Natural killer cell treated with Interleukin-12 subunit alpha and Interleukin-12 subunit beta and Interleukin-15 and Interleukin-18, amount 100 ng/mL, for 72 hours (primary cell): ENCODE results near the gene SMARCE1. TPM values are rescaled to one million over a fixed set of nuclear protein-coding genes. Genes with fewer than 3 reads are reported as not detected.

Source experiments
- ATAC-seq, 2 donors: fragments of 150-1000 bp; cut with Tn5 transposase in 1 of 2; sonication (Bioruptor Pico), chemical (Tn5 transposase) in 1 of 2; 2 replicates each; pipeline ENCODE4 v1.10.0; 2021
- DNase-seq: peaks from one replicate; pipeline ENCODE4 v3.0.0; 2022; ENCODE audit warnings: low spot score
- H3K27ac Mint-ChIP-seq, 2 donors: 1 replicate in 1 of 2; 2 replicates in 1 of 2; pipeline ENCODE4 v1.8.0; 2022; ENCODE audit warnings: mixed read lengths in 2 of 2, mild to moderate bottlenecking in 1 of 2, moderate library complexity in 1 of 2
- H3K27me3 Mint-ChIP-seq, 2 donors: 1 replicate in 1 of 2; 2 replicates in 1 of 2; pipeline ENCODE4 v1.8.0; 2022; ENCODE audit warnings: mixed read lengths in 2 of 2
- H3K36me3 Mint-ChIP-seq: one replicate; pipeline ENCODE4 v1.8.0; 2022; ENCODE audit warnings: mixed read lengths
- H3K4me1 Mint-ChIP-seq, 2 donors: 1 replicate in 1 of 2; 2 replicates in 1 of 2; pipeline ENCODE4 v1.8.0; 2022; ENCODE audit warnings: low read depth in 2 of 2, mixed read lengths in 2 of 2, mild to moderate bottlenecking in 1 of 2
- H3K4me3 Mint-ChIP-seq: one replicate; pipeline ENCODE4 v1.8.0; 2022; ENCODE audit warnings: mixed read lengths
- H3K9me3 Mint-ChIP-seq: 2 replicates; pipeline ENCODE4 v1.8.0; 2022; ENCODE audit warnings: mixed read lengths
- total RNA-seq, 2 donors: library from RNA; stranded (reverse); gene quantifications; one replicate each; pipeline ENCODE4 v1.2.3, GENCODE V29; 2022

Gene SMARCE1
- 10 to 100 TPM; 76.2 to 94.6 TPM for total RNA-seq

- H3K4me3 Mint-ChIP-seq, result peak within 1 kb of the TSS; percentile 93
- H3K27ac Mint-ChIP-seq, result peak within 1 kb of the TSS; percentile 100
- DNase-seq (peak; percentile 83), ATAC-seq (peak; percentile 92 to 93)
- no peaks in the 10 kb centered on the region for H3K27me3 Mint-ChIP-seq
- peaks cover 18% of the 10 kb centered on the region for H3K36me3 Mint-ChIP-seq
- no peaks in the 10 kb centered on the region for H3K9me3 Mint-ChIP-seq
- H3K4me1 Mint-ChIP-seq, result peaks cover 17 to 36% of the 10 kb centered on the region in 2 donors
These were observed at the start of gene SMARCE1 for GRCh38 chr17:40647624-40648383. Gene SMARCE1, minus strand, starts transcription at chr17:40647818. Its CDS starts 2,016 bp downstream, at chr17:40645802.

GRCh38 chr17:40697297-40697696 is 49.7 kb upstream of the SMARCE1 start:
- no peak for DNase-seq
- ATAC-seq, result no peak
- H3K27me3 Mint-ChIP-seq, result peaks cover 39 to 41% of the 10 kb centered on the region in 2 donors
- H3K27ac Mint-ChIP-seq, result no peak overlapping the region
- H3K9me3 Mint-ChIP-seq, result no peaks in the 10 kb centered on the region
- H3K36me3 Mint-ChIP-seq, result no peaks in the 10 kb centered on the region
- no peak overlapping the region for H3K4me3 Mint-ChIP-seq
- no peaks in the 10 kb centered on the region for H3K4me1 Mint-ChIP-seq

- no peaks in the 10 kb centered on the region for H3K36me3 Mint-ChIP-seq
- no peaks in the 10 kb centered on the region for H3K9me3 Mint-ChIP-seq
- H3K27ac Mint-ChIP-seq, result no peak overlapping the region
- DNase-seq (no peak), ATAC-seq (no peak)
- H3K27me3 Mint-ChIP-seq, result peaks cover 41 to 48% of the 10 kb centered on the region in 2 donors
- no peak overlapping the region for H3K4me3 Mint-ChIP-seq
- H3K4me1 Mint-ChIP-seq, result no peaks in the 10 kb centered on the region
These were observed 49.0 kb upstream of the SMARCE1 start for GRCh38 chr17:40696651-40697072.

- no peaks in the 10 kb centered on the region for H3K36me3 Mint-ChIP-seq
- no peak for ATAC-seq
- H3K4me3 Mint-ChIP-seq, result no peak overlapping the region
- H3K4me1 Mint-ChIP-seq, result no peaks in the 10 kb centered on the region
- H3K9me3 Mint-ChIP-seq, result no peaks in the 10 kb centered on the region
- H3K27me3 Mint-ChIP-seq, result peaks cover 40 to 54% of the 10 kb centered on the region in 2 donors
- no peak overlapping the region for H3K27ac Mint-ChIP-seq
- DNase-seq, result no peak
These were observed 48.4 kb upstream of the SMARCE1 start for GRCh38 chr17:40695874-40696472.

- Mint-ChIP-seq H3K36me3 (no peaks in the 10 kb centered on the region), H3K27ac (no peak overlapping the region), H3K27me3 (peaks cover 41 to 68% of the 10 kb centered on the region in 2 donors), H3K9me3 (no peaks in the 10 kb centered on the region), H3K4me1 (no peaks in the 10 kb centered on the region), H3K4me3 (no peak overlapping the region)
- ATAC-seq (no peak), DNase-seq (no peak)
These were observed 47.0 kb upstream of the SMARCE1 start for GRCh38 chr17:40694584-40694983.

GRCh38 chr17:40687106-40687505 is 39.5 kb upstream of the SMARCE1 start:
- Mint-ChIP-seq H3K27ac (no peak overlapping the region), H3K27me3 (peaks cover 23 to 25% of the 10 kb centered on the region in 2 donors), H3K4me3 (no peak overlapping the region), H3K36me3 (no peaks in the 10 kb centered on the region), H3K4me1 (no peaks in the 10 kb centered on the region), H3K9me3 (no peaks in the 10 kb centered on the region)
- ATAC-seq (no peak), DNase-seq (no peak)

- Mint-ChIP-seq H3K9me3 (no peaks in the 10 kb centered on the region), H3K27ac (no peak overlapping the region), H3K36me3 (no peaks in the 10 kb centered on the region), H3K27me3 (peaks cover 22 to 24% of the 10 kb centered on the region in 2 donors), H3K4me1 (no peaks in the 10 kb centered on the region), H3K4me3 (no peak overlapping the region)
- no peak for DNase-seq
- ATAC-seq, result no peak
These were observed 38.6 kb upstream of the SMARCE1 start for GRCh38 chr17:40686192-40686591.

GRCh38 chr17:40680998-40681397 is 33.4 kb upstream of the SMARCE1 start:
- Mint-ChIP-seq H3K36me3 (no peaks in the 10 kb centered on the region), H3K9me3 (no peaks in the 10 kb centered on the region), H3K27me3 (peaks cover 38 to 49% of the 10 kb centered on the region in 2 donors), H3K4me3 (no peak overlapping the region), H3K4me1 (peaks cover 0 to under 1% of the 10 kb centered on the region in 2 donors), H3K27ac (no peak overlapping the region)
- ATAC-seq, result no peak
- no peak for DNase-seq

- Mint-ChIP-seq H3K4me1 (peaks cover 0 to 3% of the 10 kb centered on the region in 2 donors), H3K4me3 (no peak overlapping the region), H3K27me3 (peaks cover 40 to 62% of the 10 kb centered on the region in 2 donors), H3K27ac (no peak overlapping the region), H3K36me3 (no peaks in the 10 kb centered on the region), H3K9me3 (no peaks in the 10 kb centered on the region)
- DNase-seq (no peak), ATAC-seq (no peak)
These were observed 31.9 kb upstream of the SMARCE1 start for GRCh38 chr17:40679523-40679907.

GRCh38 chr17:40678902-40679522 is 31.4 kb upstream of the SMARCE1 start:
- Mint-ChIP-seq H3K27ac (no peak overlapping the region), H3K4me3 (no peak overlapping the region), H3K36me3 (no peaks in the 10 kb centered on the region), H3K9me3 (no peaks in the 10 kb centered on the region), H3K4me1 (peaks cover 0 to 3% of the 10 kb centered on the region in 2 donors), H3K27me3 (peaks cover 43 to 67% of the 10 kb centered on the region in 2 donors)
- DNase-seq (no peak), ATAC-seq (no peak)

GRCh38 chr17:40675905-40676304 is 28.3 kb upstream of the SMARCE1 start:
- ATAC-seq, result no peak
- H3K9me3 Mint-ChIP-seq, result no peaks in the 10 kb centered on the region

GRCh38 chr17:40672654-40673053 is 25.0 kb upstream of the SMARCE1 start:
- DNase-seq (no peak), ATAC-seq (no peak)
- H3K9me3 Mint-ChIP-seq, result no peaks in the 10 kb centered on the region
- H3K36me3 Mint-ChIP-seq, result no peaks in the 10 kb centered on the region
- H3K4me1 Mint-ChIP-seq, result peaks cover 0 to 3% of the 10 kb centered on the region in 2 donors
- H3K4me3 Mint-ChIP-seq, result no peak overlapping the region
- peaks cover 38 to 58% of the 10 kb centered on the region in 2 donors for H3K27me3 Mint-ChIP-seq
- H3K27ac Mint-ChIP-seq, result no peak overlapping the region

More at GRCh38 chr17:40675905-40676304, 28.3 kb upstream of the SMARCE1 start:
- no peak for DNase-seq
- H3K27ac Mint-ChIP-seq, result no peak overlapping the region
- H3K4me3 Mint-ChIP-seq, result no peak overlapping the region
- H3K36me3 Mint-ChIP-seq, result no peaks in the 10 kb centered on the region
- H3K4me1 Mint-ChIP-seq, result peaks cover 0 to 3% of the 10 kb centered on the region in 2 donors
- peaks cover 40 to 70% of the 10 kb centered on the region in 2 donors for H3K27me3 Mint-ChIP-seq

GRCh38 chr17:40671282-40671681 is 23.7 kb upstream of the SMARCE1 start:
- Mint-ChIP-seq H3K9me3 (no peaks in the 10 kb centered on the region), H3K27me3 (peaks cover 38 to 50% of the 10 kb centered on the region in 2 donors), H3K4me3 (no peak overlapping the region), H3K36me3 (no peaks in the 10 kb centered on the region), H3K27ac (no peak overlapping the region), H3K4me1 (peaks cover 0 to 3% of the 10 kb centered on the region in 2 donors)
- DNase-seq (no peak), ATAC-seq (no peak)

- Mint-ChIP-seq H3K27me3 (peaks cover 41 to 52% of the 10 kb centered on the region in 2 donors), H3K36me3 (no peaks in the 10 kb centered on the region), H3K4me1 (no peaks in the 10 kb centered on the region), H3K27ac (no peak overlapping the region), H3K4me3 (no peak overlapping the region), H3K9me3 (no peaks in the 10 kb centered on the region)
- DNase-seq, result no peak
- ATAC-seq, result no peak
These were observed 18.7 kb upstream of the SMARCE1 start for GRCh38 chr17:40666331-40666730.
